Tibial nerve (tissue), 4 donors: ENCODE measurements around the gene ETV7. TPM values are rescaled to one million over a fixed set of nuclear protein-coding genes. Genes with fewer than 3 reads are reported as not detected.

Source experiments
- DNase-seq, 2 donors: peaks; one replicate each; pipeline ENCODE4 v3.0.0-alpha.2; 2019; ENCODE audit warnings: low spot score in 2 of 2
- H3K27ac ChIP-seq, 4 donors: fragments of 200-600 bp; sonication (generic) in 3 of 4; one replicate each; pipeline ENCODE4 v1.5.1; 2017 to 2019; ENCODE audit warnings: mild to moderate bottlenecking in 1 of 4
- H3K27me3 ChIP-seq, 2 donors: fragments of 200-600 bp; sonication (generic) in 1 of 2; one replicate each; pipeline versions ENCODE4 v1.5.1 to v1.6.0; 2017 to 2019
- H3K36me3 ChIP-seq, 3 donors: fragments of 200-600 bp; sonication (generic); one replicate each; pipeline ENCODE4 v1.5.1; 2018 to 2019
- H3K4me1 ChIP-seq, 4 donors: fragments of 200-600 bp; sonication (generic) in 3 of 4; one replicate each; pipeline ENCODE4 v1.5.1; 2017 to 2019
- H3K4me3 ChIP-seq, 4 donors: fragments of 200-600 bp; sonication (generic) in 3 of 4; one replicate each; pipeline ENCODE4 v1.5.1; 2017 to 2019; ENCODE audit warnings: mild to moderate bottlenecking in 1 of 4, moderate library complexity in 1 of 4
- H3K9me3 ChIP-seq, 4 donors: fragments of 200-600 bp; sonication (generic) in 3 of 4; one replicate each; pipeline ENCODE4 v1.5.1; 2017 to 2019
- EP300 ChIP-seq, 2 donors: sonication (generic); formaldehyde crosslinking; IDR thresholded peaks; one replicate each; pipeline ENCODE4 v1.6.1; 2017; ENCODE audit warnings: antibody characterized with exemption in 2 of 2, mild to moderate bottlenecking in 1 of 2
- POLR2A ChIP-seq, 2 donors: fragments of 450-650 bp; IDR thresholded peaks; one replicate each; pipeline ENCODE4 v1.6.1; 2017; ENCODE audit warnings: antibody characterized with exemption in 2 of 2, mild to moderate bottlenecking in 2 of 2, moderate library complexity in 2 of 2
- WGBS, 2 donors: methylation state at CpG; one replicate each; pipeline ENCODE4 v1.1.5; 2018; 5-methylcytosine and 5-hydroxymethylcytosine counted together
- total RNA-seq, 4 donors: library from RNA; depleted of rRNA; stranded (reverse); fragments of >200 nt; gene quantifications; one replicate each; pipeline ENCODE4 v1.1.0, GENCODE V29; 2016
- TF ChIP-seq, protein P1 (sequence below), 5 experiments: fragments of 200-600 bp in 3 of 5; fragments of 450-650 bp in 2 of 5; sonication (generic) in 3 of 5; IDR thresholded peaks; one replicate each; pipeline ENCODE4 v1.5.1; 2016 to 2019; ENCODE audit warnings: antibody characterized with exemption in 5 of 5, mild to moderate bottlenecking in 3 of 5, moderate library complexity in 2 of 5

Gene ETV7
- total RNA-seq, 4 donors from 2014 or later, result 0.60 to 9.2 (median 2.9) TPM

DNA sequence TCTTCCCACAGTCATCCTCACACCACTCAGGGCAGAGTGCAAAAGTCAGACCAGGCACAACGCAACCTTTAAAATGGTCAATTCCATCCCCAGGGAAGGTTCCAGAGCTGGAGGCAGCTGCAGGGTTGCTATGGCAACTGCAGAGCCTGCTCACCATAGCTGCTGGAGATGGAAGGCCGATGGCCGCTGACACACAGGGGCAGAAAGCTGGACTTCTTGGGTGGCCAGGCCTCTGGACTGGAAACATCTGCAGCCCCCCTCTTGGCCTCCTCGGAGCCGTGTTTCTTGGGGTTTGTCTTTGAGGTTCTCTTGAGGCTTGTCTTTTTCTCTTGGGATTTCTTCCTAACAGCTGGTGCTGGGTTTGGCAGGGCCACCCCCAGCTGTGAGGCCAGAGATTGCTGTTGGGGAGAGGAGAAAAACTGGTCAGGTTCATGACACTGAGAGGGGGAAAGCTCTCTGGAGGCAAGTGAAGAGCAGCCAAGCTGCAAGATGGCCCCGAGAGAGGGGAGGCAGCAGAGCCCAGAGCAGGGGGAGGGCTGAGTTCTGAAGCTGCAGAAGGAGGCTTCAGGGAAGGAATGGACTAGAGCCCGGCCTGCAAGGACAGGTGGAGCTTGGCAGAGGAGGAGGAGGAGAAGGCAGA, 61.0 kb downstream of the ETV7 start:
- Histone ChIP-seq H3K27ac (no peak overlapping the region), H3K4me3 (no peak overlapping the region), H3K36me3 (no peaks in the 10 kb centered on the region), H3K9me3 (no peaks in the 10 kb centered on the region), H3K27me3 (no peaks in the 10 kb centered on the region), H3K4me1 (peaks cover 0 to 27% (median 0%) of the 10 kb centered on the region in 4 donors)
- no peak for DNase-seq
- no peak for TF ChIP-seq POLR2A (IDR thresholded peaks at IDR 0.05)
- TF ChIP-seq EP300 (IDR thresholded peaks at IDR 0.05), result no peak
- TF ChIP-seq, protein P1, sequence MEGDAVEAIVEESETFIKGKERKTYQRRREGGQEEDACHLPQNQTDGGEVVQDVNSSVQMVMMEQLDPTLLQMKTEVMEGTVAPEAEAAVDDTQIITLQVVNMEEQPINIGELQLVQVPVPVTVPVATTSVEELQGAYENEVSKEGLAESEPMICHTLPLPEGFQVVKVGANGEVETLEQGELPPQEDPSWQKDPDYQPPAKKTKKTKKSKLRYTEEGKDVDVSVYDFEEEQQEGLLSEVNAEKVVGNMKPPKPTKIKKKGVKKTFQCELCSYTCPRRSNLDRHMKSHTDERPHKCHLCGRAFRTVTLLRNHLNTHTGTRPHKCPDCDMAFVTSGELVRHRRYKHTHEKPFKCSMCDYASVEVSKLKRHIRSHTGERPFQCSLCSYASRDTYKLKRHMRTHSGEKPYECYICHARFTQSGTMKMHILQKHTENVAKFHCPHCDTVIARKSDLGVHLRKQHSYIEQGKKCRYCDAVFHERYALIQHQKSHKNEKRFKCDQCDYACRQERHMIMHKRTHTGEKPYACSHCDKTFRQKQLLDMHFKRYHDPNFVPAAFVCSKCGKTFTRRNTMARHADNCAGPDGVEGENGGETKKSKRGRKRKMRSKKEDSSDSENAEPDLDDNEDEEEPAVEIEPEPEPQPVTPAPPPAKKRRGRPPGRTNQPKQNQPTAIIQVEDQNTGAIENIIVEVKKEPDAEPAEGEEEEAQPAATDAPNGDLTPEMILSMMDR (IDR thresholded peaks at IDR 0.05), result no peak
- WGBS, 2 donors, result 38 to 67% methylated on average over 7 of the region's 7 CpGs

DNA sequence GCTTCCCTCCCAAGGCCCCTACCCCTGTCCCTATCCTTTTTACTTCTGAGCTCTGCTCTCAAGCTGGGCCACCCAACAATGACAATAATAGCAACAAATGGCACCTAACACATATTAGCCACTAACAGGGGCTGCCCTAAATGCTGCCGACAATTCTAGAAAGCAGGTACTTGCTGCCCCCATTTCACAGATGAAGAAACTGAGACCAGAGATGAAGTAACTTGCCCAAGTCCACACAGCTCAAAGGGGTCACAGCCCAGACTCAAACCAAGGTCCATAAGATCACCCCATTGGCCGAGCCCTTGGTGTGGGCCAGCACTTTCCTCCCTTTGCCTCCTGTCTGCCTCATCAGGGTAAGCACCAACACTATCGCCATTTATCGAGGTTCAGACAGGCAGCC, 62.8 kb downstream of the ETV7 start:
- no peaks in the 10 kb centered on the region for H3K27me3 ChIP-seq
- H3K9me3 ChIP-seq, result no peaks in the 10 kb centered on the region
- H3K4me1 ChIP-seq, result peaks cover 0 to 27% (median 0%) of the 10 kb centered on the region in 4 donors
- H3K27ac ChIP-seq, result no peak overlapping the region
- DNase-seq, result no peak
- TF ChIP-seq, protein P1 (IDR thresholded peaks at IDR 0.05), result no peak
- TF ChIP-seq POLR2A (IDR thresholded peaks at IDR 0.05) (no peak), EP300 (IDR thresholded peaks at IDR 0.05) (no peak)
- no peaks in the 10 kb centered on the region for H3K36me3 ChIP-seq
- WGBS, 2 donors, result 91 to 95% methylated on average over 4 of the region's 4 CpGs
- H3K4me3 ChIP-seq, result no peak overlapping the region

DNA sequence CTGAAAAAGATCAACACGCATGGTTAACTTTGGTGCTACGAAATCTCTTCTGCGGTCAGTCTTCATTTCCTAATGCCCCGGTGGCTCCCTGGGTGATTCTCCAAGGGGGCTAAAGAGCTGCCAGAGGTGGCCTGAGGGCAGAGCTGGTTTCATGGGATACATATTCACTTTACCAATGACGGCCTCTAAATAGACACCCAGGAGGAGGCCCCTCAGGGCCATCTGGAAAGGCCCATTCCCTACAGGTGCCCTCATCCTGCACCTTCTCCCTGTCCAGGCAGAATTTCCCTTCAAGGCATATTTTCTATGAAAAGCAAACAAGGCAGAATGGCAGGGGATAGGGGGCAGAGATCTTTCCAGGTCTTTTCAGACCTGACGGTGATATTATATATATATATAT, 63.3 kb downstream of the ETV7 start:
- H3K27me3 ChIP-seq, result no peaks in the 10 kb centered on the region
- H3K27ac ChIP-seq, result no peak overlapping the region
- H3K9me3 ChIP-seq, result no peaks in the 10 kb centered on the region
- TF ChIP-seq EP300 (IDR thresholded peaks at IDR 0.05) (no peak), POLR2A (IDR thresholded peaks at IDR 0.05) (no peak)
- TF ChIP-seq, protein P1 (IDR thresholded peaks at IDR 0.05), result no peak
- peaks cover 0 to 27% (median 0%) of the 10 kb centered on the region in 4 donors for H3K4me1 ChIP-seq
- 71 to 86% methylated on average over 6 of the region's 6 CpGs for WGBS, 2 donors
- no peak overlapping the region for H3K4me3 ChIP-seq
- H3K36me3 ChIP-seq, result no peaks in the 10 kb centered on the region
- DNase-seq, result no peak

DNA sequence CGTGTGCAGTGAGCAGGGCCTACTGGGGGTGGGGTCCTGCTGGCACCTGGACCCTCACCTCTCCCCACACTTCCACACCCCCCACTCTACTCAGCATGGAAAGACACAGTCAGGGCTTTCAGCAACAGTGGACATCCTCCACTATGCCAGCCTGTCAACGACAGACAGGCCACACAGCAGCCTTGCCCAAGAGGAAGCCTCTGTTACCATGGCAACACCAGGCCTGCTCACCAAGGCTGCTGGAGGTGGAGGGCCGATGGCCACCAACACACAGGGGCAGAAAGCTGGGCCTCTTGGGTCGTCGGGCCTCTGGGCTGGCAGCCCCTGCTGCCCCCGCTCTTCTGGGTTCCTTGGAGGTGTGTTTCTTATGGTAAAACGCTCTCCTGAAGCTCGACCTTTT, 64.4 kb downstream of the ETV7 start:
- no peak overlapping the region for H3K4me3 ChIP-seq
- H3K27ac ChIP-seq, result no peak overlapping the region
- TF ChIP-seq POLR2A (IDR thresholded peaks at IDR 0.05), result no peak
- TF ChIP-seq EP300 (IDR thresholded peaks at IDR 0.05), result no peak
- TF ChIP-seq, protein P1 (IDR thresholded peaks at IDR 0.05), result no peak
- H3K4me1 ChIP-seq, result peaks cover 0 to 19% (median 0%) of the 10 kb centered on the region in 4 donors
- H3K27me3 ChIP-seq, result no peaks in the 10 kb centered on the region
- no peaks in the 10 kb centered on the region for H3K9me3 ChIP-seq
- no peaks in the 10 kb centered on the region for H3K36me3 ChIP-seq
- no peak for DNase-seq
- WGBS, 2 donors, result 71 to 72% methylated on average over 7 to 8 of the region's 8 CpGs

DNA sequence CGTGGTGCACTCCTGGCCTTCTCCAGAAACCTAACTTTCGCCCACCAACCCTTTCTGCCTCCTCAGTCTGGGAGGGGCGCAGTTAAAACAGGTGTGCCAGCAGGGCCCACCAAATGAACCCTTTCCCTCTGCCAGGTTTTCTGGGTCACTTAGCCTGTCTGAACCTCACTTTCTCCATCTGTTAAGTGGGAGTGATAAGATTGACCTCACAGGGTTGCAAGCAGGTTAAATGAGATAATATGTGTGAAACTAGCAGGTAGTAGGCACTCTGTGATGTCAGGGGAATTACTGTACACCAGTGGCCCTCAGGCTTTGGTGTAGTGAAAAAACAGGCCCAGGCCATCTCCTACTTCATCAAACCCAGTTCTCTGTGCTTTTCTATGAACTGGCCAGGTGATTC, 64.9 kb downstream of the ETV7 start:
- peaks cover 0 to 15% (median 0%) of the 10 kb centered on the region in 4 donors for H3K4me1 ChIP-seq
- DNase-seq, result no peak
- no peak for TF ChIP-seq EP300 (IDR thresholded peaks at IDR 0.05)
- no peak for TF ChIP-seq POLR2A (IDR thresholded peaks at IDR 0.05)
- TF ChIP-seq, protein P1 (IDR thresholded peaks at IDR 0.05), result no peak
- no peaks in the 10 kb centered on the region for H3K36me3 ChIP-seq
- H3K4me3 ChIP-seq, result no peak overlapping the region
- H3K27ac ChIP-seq, result no peak overlapping the region
- H3K9me3 ChIP-seq, result no peaks in the 10 kb centered on the region
- WGBS, 2 donors, result 81 to 89% methylated on average over 3 of the region's 3 CpGs
- H3K27me3 ChIP-seq, result no peaks in the 10 kb centered on the region
